GM23338 (cell line): Measurements from ENCODE around the gene ZNF334. TPM values are rescaled to one million over a fixed set of nuclear protein-coding genes. Genes with fewer than 3 reads are reported as not detected.

Experiments used
- ATAC-seq: fragments of 200-7000 bp; cut with Tn5 transposase; 3 replicates; pipeline ENCODE4 v1.9.1; 2020
- DNase-seq: peaks from one replicate; pipeline ENCODE4 v3.0.0-alpha.2; 2015; ENCODE audit warnings: low spot score
- H2AFZ ChIP-seq: fragments of 200-600 bp; sonication (generic); 2 replicates; pipeline ENCODE4 v1.8.0; 2016; ENCODE audit warnings: antibody characterized with exemption, mild to moderate bottlenecking, moderate library complexity
- H3F3A ChIP-seq: fragments of 200-600 bp; sonication (generic); replicated peaks from 2 replicates; pipeline ENCODE4 v1.8.0; 2017; ENCODE audit warnings: antibody characterized with exemption, mixed run types, low read depth
- H3K27ac ChIP-seq: fragments of 200-600 bp; sonication (generic); 2 replicates; pipeline ENCODE4 v1.6.1; 2016; ENCODE audit warnings: low read depth
- H3K27me3 ChIP-seq: fragments of 200-600 bp; sonication (generic); 2 replicates; pipeline ENCODE4 v1.8.0; 2016; ENCODE audit warnings: mild to moderate bottlenecking, mixed run types, moderate library complexity; ENCODE audit not compliant: insufficient read depth
- H3K36me3 ChIP-seq: fragments of 200-600 bp; sonication (generic); 2 replicates; pipeline ENCODE4 v1.8.0; 2016; ENCODE audit warnings: mild to moderate bottlenecking; ENCODE audit not compliant: insufficient read depth
- H3K4me1 ChIP-seq: fragments of 200-600 bp; sonication (generic); 2 replicates; pipeline ENCODE4 v1.8.0; 2016; ENCODE audit warnings: mild to moderate bottlenecking, moderate library complexity; ENCODE audit not compliant: insufficient read depth
- H3K4me2 ChIP-seq: fragments of 200-600 bp; sonication (generic); 2 replicates; pipeline ENCODE4 v1.7.1; 2017; ENCODE audit warnings: mixed run types
- H3K4me3 ChIP-seq: fragments of 200-600 bp; sonication (generic); 2 replicates; pipeline ENCODE4 v1.6.1; 2016; ENCODE audit warnings: mixed run types
- H3K79me2 ChIP-seq: fragments of 200-600 bp; sonication (generic); replicated peaks from 2 replicates; pipeline ENCODE4 v1.8.0; 2017; ENCODE audit warnings: mild to moderate bottlenecking; ENCODE audit not compliant: insufficient read depth
- H3K9me2 ChIP-seq: fragments of 200-600 bp; sonication (generic); 2 replicates; pipeline ENCODE4 v1.8.0; 2017; ENCODE audit not compliant: insufficient read depth
- H4K20me1 ChIP-seq: fragments of 200-600 bp; sonication (generic); replicated peaks from 2 replicates; pipeline ENCODE4 v1.8.0; 2017; ENCODE audit warnings: mild to moderate bottlenecking; ENCODE audit not compliant: insufficient read depth
- H3K27ac Mint-ChIP-seq: 2 replicates; pipeline ENCODE4 v1.8.0; 2020; ENCODE audit warnings: inconsistent platforms, mild to moderate bottlenecking, moderate library complexity, mixed read lengths
- H3K27me3 Mint-ChIP-seq: 3 replicates; pipeline ENCODE4 v1.8.0; 2022; ENCODE audit warnings: low read depth, mild to moderate bottlenecking, moderate library complexity, mixed read lengths, inconsistent platforms; ENCODE audit not compliant: insufficient read depth, poor library complexity
- H3K36me3 Mint-ChIP-seq: 3 replicates; pipeline ENCODE4 v1.8.0; 2021; ENCODE audit warnings: low read depth, mild to moderate bottlenecking, inconsistent platforms, moderate library complexity, mixed read lengths
- H3K4me1 Mint-ChIP-seq: 3 replicates; pipeline ENCODE4 v1.8.0; 2020; ENCODE audit warnings: mild to moderate bottlenecking, inconsistent platforms, mixed read lengths
- H3K4me3 Mint-ChIP-seq: 3 replicates; pipeline ENCODE4 v1.8.0; 2021; ENCODE audit warnings: moderate library complexity, mild to moderate bottlenecking, inconsistent platforms, mixed read lengths
- H3K9me3 Mint-ChIP-seq: 3 replicates; pipeline ENCODE4 v1.8.0; 2020; ENCODE audit warnings: moderate library complexity, mild to moderate bottlenecking, inconsistent platforms, mixed read lengths
- CREB1 ChIP-seq: fragments of 250-450 bp; sonication (Bioruptor Pico); IDR thresholded peaks from 2 replicates; pipeline ENCODE4 v1.5.0; 2020; ENCODE audit warnings: low read depth, mild to moderate bottlenecking, moderate library complexity
- EZH2 ChIP-seq: fragments of 200-600 bp; sonication (generic); IDR thresholded peaks from one replicate; pipeline ENCODE4 v1.8.0; 2017; ENCODE audit warnings: antibody characterized with exemption, mild to moderate bottlenecking, low read depth; ENCODE audit not compliant: unreplicated experiment
- JUNB ChIP-seq: IDR thresholded peaks from one replicate; pipeline ENCODE4 v1.6.1; 2016; ENCODE audit warnings: antibody characterized with exemption; ENCODE audit not compliant: unreplicated experiment
- POLR2AphosphoS5 ChIP-seq: IDR thresholded peaks from 2 replicates; pipeline ENCODE4 v1.6.1; 2016; ENCODE audit warnings: antibody characterized with exemption, low read depth
- STAT1 ChIP-seq: IDR thresholded peaks from one replicate; pipeline ENCODE4 v1.6.1; 2016; ENCODE audit warnings: antibody characterized with exemption; ENCODE audit not compliant: unreplicated experiment
- ZNF331 ChIP-seq: fragments of 250-450 bp; sonication (Bioruptor Pico); IDR thresholded peaks from 2 replicates; pipeline ENCODE4 v1.5.0; 2020; ENCODE audit warnings: low read depth, mild to moderate bottlenecking, moderate library complexity
- polyA plus RNA-seq: library from polyadenylated mRNA; unstranded; fragments of >200 nt; fragmentation: Nextera tagmentation; extraction: Ambion mirVana; gene quantifications from 2 replicates; pipeline ENCODE4 v1.2.1, GENCODE V29; 2016
- total RNA-seq: library from RNA; depleted of rRNA; stranded (reverse); fragments of >200 nt; shearing (Covaris generic); gene quantifications from 2 replicates; pipeline ENCODE4 v1.2.3, GENCODE V29; 2014
- TF ChIP-seq, protein P1 (sequence below), 2 experiments: fragments of 200-600 bp in 1 of 2; sonication (generic) in 1 of 2; conservative IDR thresholded peaks; 2 replicates each; pipeline versions ENCODE4 v1.5.1 to v1.6.1; 2016 to 2017; ENCODE audit warnings: antibody characterized with exemption in 2 of 2, low read depth in 2 of 2, mild to moderate bottlenecking in 2 of 2, moderate library complexity in 1 of 2
- TF ChIP-seq, protein P2 (sequence below): fragments of 250-450 bp; sonication (Bioruptor Pico); IDR thresholded peaks from 2 replicates; pipeline ENCODE4 v1.5.0; 2020; ENCODE audit warnings: mild to moderate bottlenecking, moderate library complexity
- TF ChIP-seq, protein P3 (sequence below): IDR thresholded peaks from 2 replicates; pipeline ENCODE4 v1.6.1; 2016; ENCODE audit warnings: antibody characterized with exemption

ZNF334 gene
- total and polyA plus RNA-seq, 2 experiments from 2014 or later, result 12.4 to 19.1 TPM

DNA sequence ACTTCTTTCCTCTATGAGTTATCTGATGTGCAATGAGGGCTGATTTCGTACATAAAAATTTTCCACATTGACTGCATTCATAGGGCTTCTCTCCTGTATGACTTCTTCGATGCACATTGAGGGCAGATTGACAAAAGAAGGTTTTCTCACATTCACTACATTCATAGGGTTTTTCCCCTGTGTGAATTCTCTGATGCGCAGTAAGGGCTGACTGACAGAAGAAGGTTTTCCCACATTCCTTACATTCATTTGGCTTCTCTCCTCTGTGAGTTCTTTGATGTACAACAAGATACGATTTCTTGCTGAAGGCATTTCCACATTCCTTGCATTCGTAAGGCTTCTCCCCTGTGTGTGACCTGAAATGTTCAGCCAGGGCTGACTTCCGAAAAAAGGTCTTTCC lies 11.4 kb downstream of the ZNF334 start (continued):
- TF ChIP-seq, protein P1, sequence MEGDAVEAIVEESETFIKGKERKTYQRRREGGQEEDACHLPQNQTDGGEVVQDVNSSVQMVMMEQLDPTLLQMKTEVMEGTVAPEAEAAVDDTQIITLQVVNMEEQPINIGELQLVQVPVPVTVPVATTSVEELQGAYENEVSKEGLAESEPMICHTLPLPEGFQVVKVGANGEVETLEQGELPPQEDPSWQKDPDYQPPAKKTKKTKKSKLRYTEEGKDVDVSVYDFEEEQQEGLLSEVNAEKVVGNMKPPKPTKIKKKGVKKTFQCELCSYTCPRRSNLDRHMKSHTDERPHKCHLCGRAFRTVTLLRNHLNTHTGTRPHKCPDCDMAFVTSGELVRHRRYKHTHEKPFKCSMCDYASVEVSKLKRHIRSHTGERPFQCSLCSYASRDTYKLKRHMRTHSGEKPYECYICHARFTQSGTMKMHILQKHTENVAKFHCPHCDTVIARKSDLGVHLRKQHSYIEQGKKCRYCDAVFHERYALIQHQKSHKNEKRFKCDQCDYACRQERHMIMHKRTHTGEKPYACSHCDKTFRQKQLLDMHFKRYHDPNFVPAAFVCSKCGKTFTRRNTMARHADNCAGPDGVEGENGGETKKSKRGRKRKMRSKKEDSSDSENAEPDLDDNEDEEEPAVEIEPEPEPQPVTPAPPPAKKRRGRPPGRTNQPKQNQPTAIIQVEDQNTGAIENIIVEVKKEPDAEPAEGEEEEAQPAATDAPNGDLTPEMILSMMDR (conservative IDR thresholded peaks at IDR 0.05; ENCODE audit: low read depth in 2 of 2), result no peak
- TF ChIP-seq POLR2AphosphoS5 (no peak), JUNB (no peak), CREB1 (CRISPR knock-in tag) (no peak)
- TF ChIP-seq, protein P2, sequence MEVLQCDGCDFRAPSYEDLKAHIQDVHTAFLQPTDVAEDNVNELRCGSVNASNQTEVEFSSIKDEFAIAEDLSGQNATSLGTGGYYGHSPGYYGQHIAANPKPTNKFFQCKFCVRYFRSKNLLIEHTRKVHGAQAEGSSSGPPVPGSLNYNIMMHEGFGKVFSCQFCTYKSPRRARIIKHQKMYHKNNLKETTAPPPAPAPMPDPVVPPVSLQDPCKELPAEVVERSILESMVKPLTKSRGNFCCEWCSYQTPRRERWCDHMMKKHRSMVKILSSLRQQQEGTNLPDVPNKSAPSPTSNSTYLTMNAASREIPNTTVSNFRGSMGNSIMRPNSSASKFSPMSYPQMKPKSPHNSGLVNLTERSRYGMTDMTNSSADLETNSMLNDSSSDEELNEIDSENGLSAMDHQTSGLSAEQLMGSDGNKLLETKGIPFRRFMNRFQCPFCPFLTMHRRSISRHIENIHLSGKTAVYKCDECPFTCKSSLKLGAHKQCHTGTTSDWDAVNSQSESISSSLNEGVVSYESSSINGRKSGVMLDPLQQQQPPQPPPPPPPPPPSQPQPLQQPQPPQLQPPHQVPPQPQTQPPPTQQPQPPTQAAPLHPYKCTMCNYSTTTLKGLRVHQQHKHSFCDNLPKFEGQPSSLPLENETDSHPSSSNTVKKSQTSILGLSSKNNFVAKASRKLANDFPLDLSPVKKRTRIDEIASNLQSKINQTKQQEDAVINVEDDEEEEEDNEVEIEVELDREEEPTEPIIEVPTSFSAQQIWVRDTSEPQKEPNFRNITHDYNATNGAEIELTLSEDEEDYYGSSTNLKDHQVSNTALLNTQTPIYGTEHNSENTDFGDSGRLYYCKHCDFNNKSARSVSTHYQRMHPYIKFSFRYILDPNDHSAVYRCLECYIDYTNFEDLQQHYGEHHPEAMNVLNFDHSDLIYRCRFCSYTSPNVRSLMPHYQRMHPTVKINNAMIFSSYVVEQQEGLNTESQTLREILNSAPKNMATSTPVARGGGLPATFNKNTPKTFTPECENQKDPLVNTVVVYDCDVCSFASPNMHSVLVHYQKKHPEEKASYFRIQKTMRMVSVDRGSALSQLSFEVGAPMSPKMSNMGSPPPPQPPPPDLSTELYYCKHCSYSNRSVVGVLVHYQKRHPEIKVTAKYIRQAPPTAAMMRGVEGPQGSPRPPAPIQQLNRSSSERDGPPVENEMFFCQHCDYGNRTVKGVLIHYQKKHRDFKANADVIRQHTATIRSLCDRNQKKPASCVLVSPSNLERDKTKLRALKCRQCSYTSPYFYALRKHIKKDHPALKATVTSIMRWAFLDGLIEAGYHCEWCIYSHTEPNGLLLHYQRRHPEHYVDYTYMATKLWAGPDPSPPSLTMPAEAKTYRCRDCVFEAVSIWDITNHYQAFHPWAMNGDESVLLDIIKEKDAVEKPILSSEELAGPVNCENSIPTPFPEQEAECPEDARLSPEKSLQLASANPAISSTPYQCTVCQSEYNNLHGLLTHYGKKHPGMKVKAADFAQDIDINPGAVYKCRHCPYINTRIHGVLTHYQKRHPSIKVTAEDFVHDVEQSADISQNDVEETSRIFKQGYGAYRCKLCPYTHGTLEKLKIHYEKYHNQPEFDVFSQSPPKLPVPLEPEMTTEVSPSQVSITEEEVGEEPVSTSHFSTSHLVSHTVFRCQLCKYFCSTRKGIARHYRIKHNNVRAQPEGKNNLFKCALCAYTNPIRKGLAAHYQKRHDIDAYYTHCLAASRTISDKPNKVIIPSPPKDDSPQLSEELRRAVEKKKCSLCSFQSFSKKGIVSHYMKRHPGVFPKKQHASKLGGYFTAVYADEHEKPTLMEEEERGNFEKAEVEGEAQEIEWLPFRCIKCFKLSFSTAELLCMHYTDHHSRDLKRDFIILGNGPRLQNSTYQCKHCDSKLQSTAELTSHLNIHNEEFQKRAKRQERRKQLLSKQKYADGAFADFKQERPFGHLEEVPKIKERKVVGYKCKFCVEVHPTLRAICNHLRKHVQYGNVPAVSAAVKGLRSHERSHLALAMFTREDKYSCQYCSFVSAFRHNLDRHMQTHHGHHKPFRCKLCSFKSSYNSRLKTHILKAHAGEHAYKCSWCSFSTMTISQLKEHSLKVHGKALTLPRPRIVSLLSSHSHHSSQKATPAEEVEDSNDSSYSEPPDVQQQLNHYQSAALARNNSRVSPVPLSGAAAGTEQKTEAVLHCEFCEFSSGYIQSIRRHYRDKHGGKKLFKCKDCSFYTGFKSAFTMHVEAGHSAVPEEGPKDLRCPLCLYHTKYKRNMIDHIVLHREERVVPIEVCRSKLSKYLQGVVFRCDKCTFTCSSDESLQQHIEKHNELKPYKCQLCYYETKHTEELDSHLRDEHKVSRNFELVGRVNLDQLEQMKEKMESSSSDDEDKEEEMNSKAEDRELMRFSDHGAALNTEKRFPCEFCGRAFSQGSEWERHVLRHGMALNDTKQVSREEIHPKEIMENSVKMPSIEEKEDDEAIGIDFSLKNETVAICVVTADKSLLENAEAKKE (CRISPR knock-in tag), result no peak

DNA sequence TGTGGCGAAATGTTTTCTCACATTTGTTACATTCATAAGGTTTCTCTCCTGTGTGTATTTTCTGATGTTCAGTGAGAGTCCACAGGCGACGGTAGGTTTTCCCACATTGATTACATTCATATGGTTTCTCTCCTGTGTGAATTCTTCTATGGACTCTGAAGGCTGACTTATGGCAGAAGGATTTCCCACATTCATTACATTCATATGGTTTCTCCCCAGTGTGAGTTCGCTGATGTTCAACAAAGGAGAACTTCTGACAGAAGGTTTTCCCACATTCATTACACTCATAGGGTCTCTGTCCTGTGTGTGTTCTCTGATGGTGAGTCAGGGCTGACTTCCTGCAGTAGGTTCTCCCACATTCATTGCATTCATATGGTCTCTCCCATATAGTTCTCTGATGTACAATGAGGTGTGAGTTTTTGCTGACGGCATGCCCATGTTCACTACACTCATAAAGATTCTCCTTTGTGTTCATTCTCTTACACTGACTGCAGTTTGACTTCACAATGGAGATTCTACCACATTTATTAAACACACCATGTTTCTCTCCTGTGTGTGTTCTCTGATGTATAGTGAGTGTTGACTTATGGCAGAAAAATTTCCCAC lies 11.9 kb downstream of the ZNF334 start:
- Histone ChIP-seq H3K4me1 (no peaks in the 10 kb centered on the region), H3K79me2 (no peaks in the 10 kb centered on the region), H3K4me2 (no peak overlapping the region), H3K4me3 (no peak overlapping the region; the same call in 1 of the 2 replicates), H4K20me1 (no peaks in the 10 kb centered on the region), H3K9me2 (no peaks in the 10 kb centered on the region), H3K36me3 (peaks cover 71% of the 10 kb centered on the region), H3K27me3 (no peaks in the 10 kb centered on the region), H3F3A (peaks cover 5% of the 10 kb centered on the region; the same call in 1 of the 2 replicates), H2AFZ (no peak overlapping the region), H3K27ac (no peak overlapping the region)
- no peak overlapping the region for H3K4me3 Mint-ChIP-seq
- H3K27ac Mint-ChIP-seq, result no peak overlapping the region
- H3K27me3 Mint-ChIP-seq, result peaks cover 6% of the 10 kb centered on the region
- DNase-seq (peak; percentile 11), ATAC-seq (no peak)
- H3K9me3 Mint-ChIP-seq, result peaks cover 89% of the 10 kb centered on the region
- peaks cover 99% of the 10 kb centered on the region for H3K36me3 Mint-ChIP-seq
- H3K4me1 Mint-ChIP-seq, result no peaks in the 10 kb centered on the region
- TF ChIP-seq, protein P3, sequence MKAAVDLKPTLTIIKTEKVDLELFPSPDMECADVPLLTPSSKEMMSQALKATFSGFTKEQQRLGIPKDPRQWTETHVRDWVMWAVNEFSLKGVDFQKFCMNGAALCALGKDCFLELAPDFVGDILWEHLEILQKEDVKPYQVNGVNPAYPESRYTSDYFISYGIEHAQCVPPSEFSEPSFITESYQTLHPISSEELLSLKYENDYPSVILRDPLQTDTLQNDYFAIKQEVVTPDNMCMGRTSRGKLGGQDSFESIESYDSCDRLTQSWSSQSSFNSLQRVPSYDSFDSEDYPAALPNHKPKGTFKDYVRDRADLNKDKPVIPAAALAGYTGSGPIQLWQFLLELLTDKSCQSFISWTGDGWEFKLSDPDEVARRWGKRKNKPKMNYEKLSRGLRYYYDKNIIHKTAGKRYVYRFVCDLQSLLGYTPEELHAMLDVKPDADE, result no peak
- no peak for TF ChIP-seq STAT1
- no peak for TF ChIP-seq EZH2
- no peak for TF ChIP-seq ZNF331 (CRISPR knock-in tag)
